K562 (cell line): ENCODE data around the gene DHCR24. TPM values are rescaled to one million over a fixed set of nuclear protein-coding genes. Genes with fewer than 3 reads are reported as not detected.
"Not testable (repeated sequence)": the region's sequence is repeated elsewhere in the genome, so short reads cannot be mapped to it uniquely, and the experiment has no call there.

ENCODE experiments used
- ATAC-seq: fragments of 200-7000 bp; cut with Tn5 transposase; 3 replicates; pipeline ENCODE4 v1.9.1; 2020; ENCODE audit warnings: moderate library complexity
- BruUV-seq: library from RNA; stranded (reverse); fragments of 400-500 nt; replicated peaks from 2 replicates; lab custom pipeline; 2021; lab: Mats Ljungman, UMichigan
- CTCF ChIA-PET: fragments of 300-600 bp; formaldehyde crosslinking; extraction: SDS; loops from one replicate; lab custom pipeline; 2021; ENCODE audit warnings: low intra/inter-chr PET ratio; lab: Yijun Ruan, JAX
- POLR2A ChIA-PET: fragments of 300-600, 350-650 bp; sonication (Branson Sonifier 250); formaldehyde crosslinking; extraction: SDS; loops from one replicate; lab custom pipeline; 2021; ENCODE audit warnings: antibody characterized with exemption, inconsistent platforms; lab: Yijun Ruan, JAX
- DNase-seq, 4 experiments: peaks; one replicate each; pipeline versions ENCODE4 v3.0.0 to v3.0.0-alpha.2; 2011 to 2018; ENCODE audit warnings: low spot score in 3 of 4, mixed read lengths in 3 of 4; ENCODE audit errors: extremely low read depth in 1 of 4
- FAIRE-seq: peaks from 2 replicates; lab custom pipeline; 2011; peaks lifted over from hg19 to GRCh38; lab: Jason Lieb, UNC
- H2AFZ ChIP-seq: 2 replicates; pipeline ENCODE4 v1.6.0; 2011; ENCODE audit warnings: low read depth, low read length, control low read depth, inconsistent platforms
- H3K27ac ChIP-seq: fragments of 200-600 bp; 3 replicates; pipeline ENCODE4 v1.8.0; 2011; ENCODE audit warnings: low read depth, mild to moderate bottlenecking, control low read depth, inconsistent platforms, low read length, moderate library complexity, mixed read lengths; ENCODE audit errors: extremely low read depth
- H3K27me3 ChIP-seq, 2 experiments: fragments of 300-600 bp in 1 of 2; 2 replicates in 1 of 2; 3 replicates in 1 of 2; pipeline versions ENCODE4 v1.6.0 to v1.8.0; 2011; ENCODE audit warnings: inconsistent platforms in 2 of 2, low read length in 2 of 2, mild to moderate bottlenecking in 1 of 2, mixed read lengths in 1 of 2, moderate library complexity in 1 of 2; ENCODE audit not compliant: control insufficient read depth in 2 of 2, insufficient read depth in 2 of 2
- H3K36me3 ChIP-seq: fragments of 300-600 bp; 3 replicates; pipeline ENCODE4 v1.8.0; 2011; ENCODE audit warnings: mild to moderate bottlenecking, low read length, inconsistent platforms; ENCODE audit not compliant: control insufficient read depth, insufficient read depth
- H3K4me1 ChIP-seq, 2 experiments: fragments of 200-600 bp in 1 of 2; replicated peaks in 1 of 2; 2 replicates in 1 of 2; 3 replicates in 1 of 2; pipeline versions ENCODE4 v1.5.1 to v1.8.0; 2011; ENCODE audit warnings: inconsistent platforms in 2 of 2, low read length in 2 of 2, mild to moderate bottlenecking in 1 of 2, mixed read lengths in 1 of 2, moderate library complexity in 1 of 2; ENCODE audit not compliant: control insufficient read depth in 2 of 2, insufficient read depth in 2 of 2
- H3K4me2 ChIP-seq: 2 replicates; pipeline ENCODE4 v1.6.1; 2011; ENCODE audit warnings: low read length, control low read depth, inconsistent platforms, mixed read lengths; ENCODE audit not compliant: insufficient read depth
- H3K4me3 ChIP-seq: fragments of 200-600 bp; sonication (generic), shearing (Covaris generic); 2 replicates; pipeline ENCODE4 v1.5.1; 2016; ENCODE audit warnings: control low read depth, inconsistent platforms
- H3K79me2 ChIP-seq: fragments of 200-600 bp; 3 replicates; pipeline ENCODE4 v1.8.0; 2011; ENCODE audit warnings: low read length, inconsistent platforms; ENCODE audit not compliant: control insufficient read depth, insufficient read depth
- H3K9ac ChIP-seq, 2 experiments: 2 replicates each; pipeline versions ENCODE4 v1.6.0 to v1.6.1; 2011; ENCODE audit warnings: low read depth in 2 of 2, low read length in 2 of 2, control low read depth in 1 of 2, inconsistent platforms in 1 of 2, mild to moderate bottlenecking in 1 of 2, mixed read lengths in 1 of 2; ENCODE audit not compliant: insufficient read depth in 1 of 2
- H3K9me1 ChIP-seq: one replicate; pipeline ENCODE4 v1.6.0; 2011; ENCODE audit warnings: inconsistent platforms, mild to moderate bottlenecking, low read length, moderate library complexity; ENCODE audit not compliant: control insufficient read depth, insufficient read depth
- H3K9me3 ChIP-seq: replicated peaks from 2 replicates; pipeline ENCODE4 v1.5.1; 2011; ENCODE audit warnings: low read depth, low read length, inconsistent platforms; ENCODE audit not compliant: control insufficient read depth, insufficient read depth
- H4K20me1 ChIP-seq: replicated peaks from 2 replicates; pipeline ENCODE4 v1.6.1; 2011; ENCODE audit warnings: low read length, inconsistent platforms, mixed read lengths; ENCODE audit not compliant: control insufficient read depth, insufficient read depth
- CBX3 ChIP-seq, 2 experiments: IDR thresholded peaks; 1 replicate in 1 of 2; 2 replicates in 1 of 2; pipeline ENCODE4 v1.6.1; 2012; ENCODE audit warnings: inconsistent platforms in 2 of 2, low read length in 2 of 2, borderline replicate concordance in 1 of 2, control low read depth in 1 of 2
- CBX5 ChIP-seq: IDR thresholded peaks from 2 replicates; pipeline ENCODE4 v1.6.1; 2014; ENCODE audit warnings: low read depth, borderline replicate concordance
- TRIM28 ChIP-seq: fragments of 450-650 bp; IDR thresholded peaks from 2 replicates; pipeline ENCODE4 v1.6.1; 2017
- ZFP36 ChIP-seq: fragments of 150-350 bp; IDR thresholded peaks from 2 replicates; pipeline ENCODE4 v1.6.1; 2018; ENCODE audit warnings: low read length, low read depth; ENCODE audit not compliant: partially characterized antibody
- ZNF431 ChIP-seq: sonication (generic); formaldehyde crosslinking; IDR thresholded peaks from 2 replicates; pipeline ENCODE4 v1.8.0; 2022; ENCODE audit warnings: mild to moderate bottlenecking, missing genetic modification reagents
- WGBS: fragments of 100-300 bp; shearing (Covaris generic); methylation state at CpG from one replicate; pipeline ENCODE4 v1.1.6; 2016; ENCODE audit warnings: low coverage, mixed read lengths; ENCODE audit not compliant: insufficient coverage; ENCODE audit errors: missing lambda C conversion rate; 5-methylcytosine and 5-hydroxymethylcytosine counted together
- in situ Hi-C: fragments of 300-500 bp; cut with MboI; formaldehyde crosslinking; loops from 4 replicates; pipeline ENCODE4 v1.15.0; 2018; ENCODE audit warnings: inconsistent platforms, mixed read lengths
- intact Hi-C: fragments of 100-400 bp; cut with micrococcal nuclease; formaldehyde crosslinking; loops from 2 replicates; pipeline ENCODE4 v1.14.2; 2022
- polyA plus RNA-seq, 8 experiments: library from polyadenylated mRNA; depleted of rRNA in 4 of 8; stranded (reverse) in 5 of 8; unstranded in 3 of 8; fragments of >200 nt; fragmentation: Nextera tagmentation in 2 of 8; fragmentation: Illumina TruSeq in 1 of 8; extraction: Ambion mirVana in 2 of 8; extraction: Trizol in 1 of 8; gene quantifications; 2 replicates each; pipeline versions ENCODE4 v1.2.1 to v1.2.3, GENCODE V29; 2011 to 2014; ENCODE audit warnings: inconsistent platforms in 1 of 8, missing spikeins in 1 of 8
- total RNA-seq, 7 experiments: library from RNA; depleted of rRNA in 6 of 7; stranded (reverse); fragments of >200 nt in 6 of 7; fragmentation: Illumina TruSeq in 2 of 7; extraction: Trizol in 2 of 7; gene quantifications; 2 replicates each; pipeline versions ENCODE4 v1.2.1 to v1.2.3, GENCODE V29; 2011 to 2021; ENCODE audit warnings: low replicate concordance in 1 of 7
- TF ChIP-seq, protein P1 (sequence below): fragments of 450-650 bp; IDR thresholded peaks from 2 replicates; pipeline ENCODE4 v1.6.1; 2018; ENCODE audit warnings: mild to moderate bottlenecking, low read depth; ENCODE audit not compliant: partially characterized antibody

The DHCR24 gene
- total and polyA plus RNA-seq, 9 of the 15 experiments (the other 6 are each of a cell fraction or from before 2014, with no cell fraction given) = 23.4 to 161 (median 79.9) TPM

DNA sequence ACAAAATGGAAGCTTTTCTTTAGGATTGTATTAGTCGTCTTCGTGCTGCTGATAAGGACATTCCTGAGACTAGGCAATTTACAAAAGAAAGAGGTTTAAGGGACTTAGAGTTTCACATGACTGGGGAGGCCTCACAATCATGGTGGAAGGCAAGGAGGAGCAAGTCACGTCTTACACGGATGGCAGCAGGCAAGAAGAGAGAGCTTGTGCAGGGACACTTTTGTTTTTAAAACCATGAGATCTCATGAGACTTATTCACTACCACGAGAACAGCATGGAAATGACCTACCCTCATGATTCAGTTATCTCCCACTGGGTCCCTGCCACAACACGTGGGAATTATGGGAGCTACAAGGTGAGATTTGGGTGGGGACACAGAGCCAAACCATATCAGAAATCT is 47.1 kb upstream of the DHCR24 start:
- H3K4me3 ChIP-seq, H3K27me3 ChIP-seq, ATAC-seq, DNase-seq, H4K20me1 ChIP-seq, H3K36me3 ChIP-seq, H3K79me2 ChIP-seq, H3K9me1 ChIP-seq, intact Hi-C loops, H3K9me3 ChIP-seq, H3K9ac ChIP-seq, BruUV-seq, in situ Hi-C loops, CTCF ChIA-PET, FAIRE-seq, H3K4me2 ChIP-seq, H2AFZ ChIP-seq, H3K4me1 ChIP-seq, H3K27ac ChIP-seq: not testable (repeated sequence)
- POLR2A ChIA-PET = interaction anchor here (0.6 to 1.1 kb wide), 3 partner anchors 29 to 397 kb away, joined by 3 to 4 read pairs (median 4); no protein-coding TSS in a partner anchor
- TF ChIP-seq ZFP36 (peak; percentile 33), CBX5 (0 out of 2 replicates have a peak, but pooled peaks have one; percentile 21), TRIM28 (peak; percentile 79), CBX3 (IDR thresholded peaks at IDR 0.05; ENCODE audit: borderline replicate concordance in 1 of 2, low read length in 2 of 2) (peak in 1 of 2 experiments; percentile 15; a peak in 1 of 3 replicates), ZNF431 (CRISPR knock-in tag) (peak; percentile 98)
- TF ChIP-seq, protein P1, sequence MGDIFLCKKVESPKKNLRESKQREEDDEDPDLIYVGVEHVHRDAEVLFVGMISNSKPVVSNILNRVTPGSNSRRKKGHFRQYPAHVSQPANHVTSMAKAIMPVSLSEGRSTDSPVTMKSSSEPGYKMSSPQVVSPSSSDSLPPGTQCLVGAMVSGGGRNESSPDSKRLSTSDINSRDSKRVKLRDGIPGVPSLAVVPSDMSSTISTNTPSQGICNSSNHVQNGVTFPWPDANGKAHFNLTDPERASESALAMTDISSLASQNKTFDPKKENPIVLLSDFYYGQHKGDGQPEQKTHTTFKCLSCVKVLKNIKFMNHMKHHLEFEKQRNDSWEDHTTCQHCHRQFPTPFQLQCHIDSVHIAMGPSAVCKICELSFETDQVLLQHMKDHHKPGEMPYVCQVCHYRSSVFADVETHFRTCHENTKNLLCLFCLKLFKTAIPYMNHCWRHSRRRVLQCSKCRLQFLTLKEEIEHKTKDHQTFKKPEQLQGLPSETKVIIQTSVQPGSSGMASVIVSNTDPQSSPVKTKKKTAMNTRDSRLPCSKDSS = peak; percentile 84
- WGBS = 1% methylated on average over 6 of the region's 6 CpGs
